GM12873 (cell line): ENCODE measurements around the gene IQGAP1.

ENCODE experiments used
- CTCF ChIP-seq: IDR thresholded peaks from 2 replicates; pipeline ENCODE4 v1.5.1; 2012; ENCODE audit warnings: low read depth, mild to moderate bottlenecking, moderate library complexity, low read length, control low read depth; ENCODE audit not compliant: insufficient read depth; ENCODE audit errors: missing control alignments

The IQGAP1 gene

GRCh38 chr15:90458061-90458460 is 70.0 kb downstream of the IQGAP1 start:
- TF ChIP-seq CTCF: no peak

GRCh38 chr15:90459368-90459767 is 71.3 kb downstream of the IQGAP1 start:
- no peak for TF ChIP-seq CTCF

GRCh38 chr15:90460142-90460824 is 72.2 kb downstream of the IQGAP1 start:
- no peak for TF ChIP-seq CTCF

GRCh38 chr15:90463381-90463780 is 75.3 kb downstream of the IQGAP1 start:
- no peak for TF ChIP-seq CTCF

GRCh38 chr15:90465140-90465929 is 77.3 kb downstream of the IQGAP1 start:
- TF ChIP-seq CTCF: no peak

GRCh38 chr15:90465930-90466567 is 78.0 kb downstream of the IQGAP1 start:
- TF ChIP-seq CTCF: no peak

GRCh38 chr15:90469723-90470122 is 81.7 kb downstream of the IQGAP1 start:
- no peak for TF ChIP-seq CTCF
